DOHH2 (cell line): ENCODE measurements around the gene ASPSCR1.

ENCODE experiments used
- EZH2phosphoT487 ChIP-seq: fragments of 200-600 bp; sonication (generic); IDR thresholded peaks from 2 replicates; pipeline ENCODE4 v1.6.1; 2017; ENCODE audit warnings: borderline replicate concordance, mild to moderate bottlenecking, antibody characterized with exemption, low read length, moderate library complexity, mixed read lengths
- TF ChIP-seq, protein P1 (sequence below): fragments of 200-600 bp; sonication (generic); IDR thresholded peaks from one replicate; pipeline ENCODE4 v1.5.1; 2014; ENCODE audit warnings: antibody characterized with exemption, mild to moderate bottlenecking, low read depth, low read length; ENCODE audit not compliant: poor library complexity, severe bottlenecking

DNA sequence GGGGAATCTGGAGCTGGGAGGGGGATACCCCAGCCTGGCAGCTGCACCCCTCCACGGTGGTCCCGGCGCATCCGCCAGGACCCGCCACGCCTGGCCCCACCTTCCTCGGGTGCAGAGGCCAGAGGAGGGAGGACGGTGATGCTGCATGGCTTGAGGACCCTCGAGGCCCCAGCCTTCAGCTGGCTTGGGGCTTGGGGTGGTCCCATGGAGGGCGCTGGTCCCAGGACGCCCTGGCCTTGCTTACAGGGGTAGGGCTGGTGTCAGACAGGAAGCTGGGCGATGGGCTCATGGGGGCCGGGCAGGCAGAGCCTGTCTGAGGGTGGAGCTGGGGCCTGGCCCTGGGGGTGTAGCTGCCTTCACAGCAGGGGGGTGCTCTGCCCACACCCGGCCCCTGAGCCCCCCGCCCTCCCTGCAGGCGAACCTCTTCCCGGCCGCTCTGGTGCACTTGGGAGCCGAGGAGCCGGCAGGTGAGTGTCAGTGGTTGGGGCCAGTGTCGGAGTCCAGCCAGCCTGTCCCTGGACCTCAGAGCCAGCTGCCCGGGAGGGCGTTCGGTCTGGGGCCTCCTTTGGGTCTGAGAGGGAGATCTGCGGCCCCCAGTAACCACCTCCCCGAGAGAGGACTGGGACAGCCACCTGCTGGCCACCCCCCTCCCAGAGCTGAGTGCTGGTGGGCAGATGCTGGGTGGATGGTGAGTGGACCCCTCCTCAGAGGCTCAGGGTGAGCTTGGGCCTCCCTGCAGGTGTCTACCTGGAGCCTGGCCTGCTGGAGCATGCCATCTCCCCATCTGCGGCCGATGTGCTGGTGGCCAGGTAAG, 38.8 kb downstream of the ASPSCR1 start:
- TF ChIP-seq, protein P1, sequence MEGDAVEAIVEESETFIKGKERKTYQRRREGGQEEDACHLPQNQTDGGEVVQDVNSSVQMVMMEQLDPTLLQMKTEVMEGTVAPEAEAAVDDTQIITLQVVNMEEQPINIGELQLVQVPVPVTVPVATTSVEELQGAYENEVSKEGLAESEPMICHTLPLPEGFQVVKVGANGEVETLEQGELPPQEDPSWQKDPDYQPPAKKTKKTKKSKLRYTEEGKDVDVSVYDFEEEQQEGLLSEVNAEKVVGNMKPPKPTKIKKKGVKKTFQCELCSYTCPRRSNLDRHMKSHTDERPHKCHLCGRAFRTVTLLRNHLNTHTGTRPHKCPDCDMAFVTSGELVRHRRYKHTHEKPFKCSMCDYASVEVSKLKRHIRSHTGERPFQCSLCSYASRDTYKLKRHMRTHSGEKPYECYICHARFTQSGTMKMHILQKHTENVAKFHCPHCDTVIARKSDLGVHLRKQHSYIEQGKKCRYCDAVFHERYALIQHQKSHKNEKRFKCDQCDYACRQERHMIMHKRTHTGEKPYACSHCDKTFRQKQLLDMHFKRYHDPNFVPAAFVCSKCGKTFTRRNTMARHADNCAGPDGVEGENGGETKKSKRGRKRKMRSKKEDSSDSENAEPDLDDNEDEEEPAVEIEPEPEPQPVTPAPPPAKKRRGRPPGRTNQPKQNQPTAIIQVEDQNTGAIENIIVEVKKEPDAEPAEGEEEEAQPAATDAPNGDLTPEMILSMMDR = no peak
- TF ChIP-seq EZH2phosphoT487 = no peak
